GM15510 (cell line): ENCODE data around the gene MINDY4.

Source experiments
- POLR2A ChIP-seq: IDR thresholded peaks from 3 replicates; pipeline ENCODE4 v1.6.1; 2011; ENCODE audit warnings: borderline replicate concordance; ENCODE audit not compliant: insufficient read length; ENCODE audit errors: extremely low read depth

Gene MINDY4

GRCh38 chr7:30831936-30832335 lies 60.7 kb downstream of the MINDY4 start:
- no peak for TF ChIP-seq POLR2A

GRCh38 chr7:30835396-30835915 lies 64.2 kb downstream of the MINDY4 start:
- no peak for TF ChIP-seq POLR2A

GRCh38 chr7:30836991-30837390 lies 65.8 kb downstream of the MINDY4 start:
- no peak for TF ChIP-seq POLR2A

- no peak for TF ChIP-seq POLR2A
These were observed 66.4 kb downstream of the MINDY4 start for GRCh38 chr7:30837581-30837980.

- no peak for TF ChIP-seq POLR2A
These were observed 66.8 kb downstream of the MINDY4 start for GRCh38 chr7:30838008-30838407.

- no peak for TF ChIP-seq POLR2A
These were observed 69.2 kb downstream of the MINDY4 start for GRCh38 chr7:30840141-30841024.

GRCh38 chr7:30841025-30841735 lies 70.0 kb downstream of the MINDY4 start:
- no peak for TF ChIP-seq POLR2A

- no peak for TF ChIP-seq POLR2A
These were observed 70.8 kb downstream of the MINDY4 start for GRCh38 chr7:30841801-30842541.

- no peak for TF ChIP-seq POLR2A
These were observed 71.6 kb downstream of the MINDY4 start for GRCh38 chr7:30842542-30843451.

GRCh38 chr7:30843741-30844482 lies 72.7 kb downstream of the MINDY4 start:
- TF ChIP-seq POLR2A: no peak

- no peak for TF ChIP-seq POLR2A
These were observed 73.3 kb downstream of the MINDY4 start for GRCh38 chr7:30844483-30844874.

- no peak for TF ChIP-seq POLR2A
These were observed 73.7 kb downstream of the MINDY4 start for GRCh38 chr7:30844916-30845315.

GRCh38 chr7:30845426-30846135 lies 74.4 kb downstream of the MINDY4 start:
- no peak for TF ChIP-seq POLR2A
